GM21447 (cell line): Measurements from ENCODE around the gene VPS37B.
A peak's percentile ranks its signal among the peaks of the same experiment; 100 is the strongest.
"Not testable (repeated sequence)": the region's sequence is repeated elsewhere in the genome, so short reads cannot be mapped to it uniquely, and the experiment has no call there.

Experiments
- ATAC-seq: cut with Tn5 transposase; IDR thresholded peaks from one replicate; pipeline ENCODE4 v1.9.1; 2021; ENCODE audit not compliant: unreplicated experiment

The VPS37B gene

GRCh38 chr12:122909442-122910288 lies 13.7 kb upstream of the VPS37B start:
- no peak for ATAC-seq

- no peak for ATAC-seq
Measured at GRCh38 chr12:122908915-122909314, 13.0 kb upstream of the VPS37B start.

GRCh38 chr12:122905258-122905657 lies 9.3 kb upstream of the VPS37B start:
- not testable (repeated sequence) for ATAC-seq

GRCh38 chr12:122903693-122904034 lies 7.7 kb upstream of the VPS37B start:
- no peak for ATAC-seq

- no peak for ATAC-seq
Measured at GRCh38 chr12:122902854-122903692, 7.1 kb upstream of the VPS37B start.

- no peak for ATAC-seq
Measured at GRCh38 chr12:122899887-122900286, 4.0 kb upstream of the VPS37B start.

GRCh38 chr12:122896662-122897061 lies 738 bp upstream of the VPS37B start:
- ATAC-seq, result no peak

GRCh38 chr12:122895320-122895703 lies 612 bp downstream of the VPS37B start:
- ATAC-seq, result no peak

GRCh38 chr12:122894193-122895121 lies 1.5 kb downstream of the VPS37B start:
- ATAC-seq, result no peak

GRCh38 chr12:122893208-122894153 lies 2.4 kb downstream of the VPS37B start:
- no peak for ATAC-seq

GRCh38 chr12:122892724-122893123 lies 3.2 kb downstream of the VPS37B start:
- ATAC-seq, result not testable (repeated sequence)

- ATAC-seq, result no peak
Measured at GRCh38 chr12:122891661-122892525, 4.0 kb downstream of the VPS37B start.

GRCh38 chr12:122889761-122890520 lies 6.0 kb downstream of the VPS37B start:
- no peak for ATAC-seq

GRCh38 chr12:122888232-122888752 lies 7.6 kb downstream of the VPS37B start:
- peak; percentile 41 for ATAC-seq

GRCh38 chr12:122887819-122888212 lies 8.1 kb downstream of the VPS37B start:
- no peak for ATAC-seq

- peak; percentile 79 for ATAC-seq
Measured at GRCh38 chr12:122886851-122887818, 8.8 kb downstream of the VPS37B start.

- ATAC-seq, result no peak
Measured at GRCh38 chr12:122886161-122886560, 9.8 kb downstream of the VPS37B start.
